ENCODE data around the gene BHLHE41. TPM values are rescaled to one million over a fixed set of nuclear protein-coding genes. Genes with fewer than 3 reads are reported as not detected.

BHLHE41 gene
- polyA plus RNA-seq, 1 donor from 2014 or later = not detected

DNA sequence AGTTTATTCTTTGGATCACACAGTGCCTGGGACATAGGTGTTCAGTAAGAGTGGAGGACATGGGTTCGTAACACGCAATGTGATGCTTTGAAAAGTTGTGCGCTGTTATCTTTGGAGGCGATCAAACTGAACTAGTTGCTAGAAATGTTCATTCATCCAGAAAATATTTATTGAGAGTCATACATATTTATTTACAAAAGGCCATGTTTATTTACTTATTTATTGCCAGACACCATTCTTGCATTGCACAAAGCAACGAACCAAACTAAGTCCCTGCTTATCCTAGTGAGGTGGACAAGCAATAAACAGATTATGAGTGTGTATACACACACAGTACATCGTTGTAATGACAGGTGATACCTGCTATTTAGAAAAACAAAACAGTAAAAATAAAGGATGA lies 12.6 kb downstream of the BHLHE41 start:
- Histone ChIP-seq H2AFZ (ENCODE audit: low read depth, low read length) (no peak overlapping the region), H3K9me2 (ENCODE audit: insufficient read depth, low read length) (no peaks in the 10 kb centered on the region), H4K20me1 (ENCODE audit: insufficient read depth) (no peaks in the 10 kb centered on the region), H3K9ac (ENCODE audit: low read length) (no peak overlapping the region), H3K36me3 (ENCODE audit: insufficient read depth, low read length) (no peaks in the 10 kb centered on the region), H3K27ac (ENCODE audit: low read length) (no peak overlapping the region), H3K27me3 (ENCODE audit: insufficient read depth, low read depth, low read length) (peaks cover 47% of the 10 kb centered on the region), H3K79me2 (replicated peaks; ENCODE audit: insufficient read depth, low read length) (no peaks in the 10 kb centered on the region), H3K4me3 (ENCODE audit: low read length) (no peak overlapping the region), H3K4me2 (ENCODE audit: low read length) (no peak overlapping the region), H3F3A (ENCODE audit: insufficient read depth, low read length, poor library complexity, severe bottlenecking) (no peaks in the 10 kb centered on the region), H3K9me3 (ENCODE audit: low read length) (no peaks in the 10 kb centered on the region)
- TF ChIP-seq TAF1 (IDR thresholded peaks at IDR 0.05; ENCODE audit: low read depth) (no peak), POLR2AphosphoS5 (IDR thresholded peaks at IDR 0.05) (no peak), SMC3 (conservative IDR thresholded peaks at IDR 0.05; ENCODE audit: poor library complexity) (no peak), MXI1 (conservative IDR thresholded peaks at IDR 0.05; ENCODE audit: poor library complexity, severe bottlenecking) (no peak), REST (IDR thresholded peaks at IDR 0.05; ENCODE audit: borderline replicate concordance) (no peak), RAD21 (conservative IDR thresholded peaks at IDR 0.05) (no peak), EP300 (conservative IDR thresholded peaks at IDR 0.05; ENCODE audit: poor library complexity, severe bottlenecking) (no peak), EZH2 (IDR thresholded peaks at IDR 0.05; ENCODE audit: borderline replicate concordance, insufficient read depth, low read length, poor library complexity, severe bottlenecking) (no peak), CTCF (IDR thresholded peaks at IDR 0.05; ENCODE audit: poor library complexity, severe bottlenecking) (no peak)

- Histone ChIP-seq H3K9me3 (ENCODE audit: low read length) (no peaks in the 10 kb centered on the region), H3K27ac (ENCODE audit: low read length) (no peak overlapping the region), H3K4me2 (ENCODE audit: low read length) (no peak overlapping the region), H3K36me3 (ENCODE audit: insufficient read depth, low read length) (no peaks in the 10 kb centered on the region), H4K20me1 (ENCODE audit: insufficient read depth) (no peaks in the 10 kb centered on the region), H2AFZ (ENCODE audit: low read depth, low read length) (no peak overlapping the region), H3K9ac (ENCODE audit: low read length) (no peak overlapping the region), H3K4me3 (ENCODE audit: low read length) (no peak overlapping the region), H3K9me2 (ENCODE audit: insufficient read depth, low read length) (no peaks in the 10 kb centered on the region), H3F3A (ENCODE audit: insufficient read depth, low read length, poor library complexity, severe bottlenecking) (no peaks in the 10 kb centered on the region), H3K27me3 (ENCODE audit: insufficient read depth, low read depth, low read length) (peaks cover 24% of the 10 kb centered on the region), H3K79me2 (replicated peaks; ENCODE audit: insufficient read depth, low read length) (no peaks in the 10 kb centered on the region)
- no peak for TF ChIP-seq EP300 (conservative IDR thresholded peaks at IDR 0.05; ENCODE audit: poor library complexity, severe bottlenecking)
- no peak for TF ChIP-seq CTCF (IDR thresholded peaks at IDR 0.05; ENCODE audit: poor library complexity, severe bottlenecking)
- TF ChIP-seq EZH2 (IDR thresholded peaks at IDR 0.05; ENCODE audit: borderline replicate concordance, insufficient read depth, low read length, poor library complexity, severe bottlenecking) = no peak
- TF ChIP-seq RAD21 (conservative IDR thresholded peaks at IDR 0.05) = no peak
- no peak for TF ChIP-seq TAF1 (IDR thresholded peaks at IDR 0.05; ENCODE audit: low read depth)
- no peak for TF ChIP-seq POLR2AphosphoS5 (IDR thresholded peaks at IDR 0.05)
- TF ChIP-seq SMC3 (conservative IDR thresholded peaks at IDR 0.05; ENCODE audit: poor library complexity) = no peak
- TF ChIP-seq REST (IDR thresholded peaks at IDR 0.05; ENCODE audit: borderline replicate concordance) = no peak
- no peak for TF ChIP-seq MXI1 (conservative IDR thresholded peaks at IDR 0.05; ENCODE audit: poor library complexity, severe bottlenecking)
Observed at GRCh38 chr12:26109343-26109881, 15.4 kb downstream of the BHLHE41 start.

All from neural cell (in vitro differentiated cells).